ENCODE data around the gene R3HDM2.

GRCh38 chr12:57340104-57340503 is 90.7 kb downstream of the R3HDM2 start:
- TF ChIP-seq CTCF (IDR thresholded peaks at IDR 0.05; ENCODE audit: poor library complexity) (no peak), EZH2 (IDR thresholded peaks at IDR 0.05; ENCODE audit: borderline replicate concordance) (no peak)
